Lung (tissue), 12 donors: ENCODE results near the gene NDUFAF7. TPM values are rescaled to one million over a fixed set of nuclear protein-coding genes. Genes with fewer than 3 reads are reported as not detected.
"Not testable (repeated sequence)": the region's sequence is repeated elsewhere in the genome, so short reads cannot be mapped to it uniquely, and the experiment has no call there.

Source experiments
- ATAC-seq: fragments of 200-7000 bp; cut with Tn5 transposase; one replicate; pipeline ENCODE4 v1.9.1; 2020; ENCODE audit warnings: moderate number of reproducible peaks; ENCODE audit not compliant: insufficient read depth, low FRiP score
- DNase-seq, 3 donors: peaks; one replicate each; pipeline ENCODE4 v3.0.0-alpha.2; 2013 to 2017
- H3K27ac ChIP-seq, 2 donors: one replicate each; pipeline ENCODE4 v1.5.1; 2013; ENCODE audit warnings: mild to moderate bottlenecking in 2 of 2, moderate library complexity in 2 of 2, control low read depth in 1 of 2, inconsistent platforms in 1 of 2, low read depth in 1 of 2, low read length in 1 of 2
- H3K27me3 ChIP-seq, 3 donors: one replicate each; pipeline ENCODE4 v1.5.1; 2013; ENCODE audit warnings: low read length in 2 of 3; ENCODE audit not compliant: control insufficient read depth in 3 of 3, insufficient read depth in 3 of 3
- H3K36me3 ChIP-seq, 4 donors: one replicate each; pipeline ENCODE4 v1.5.1; 2013; ENCODE audit warnings: low read length in 4 of 4, mild to moderate bottlenecking in 1 of 4, moderate library complexity in 1 of 4; ENCODE audit not compliant: control insufficient read depth in 4 of 4, insufficient read depth in 4 of 4
- H3K4me1 ChIP-seq, 5 donors: one replicate each; pipeline ENCODE4 v1.5.1; 2013; ENCODE audit warnings: low read length in 5 of 5, mild to moderate bottlenecking in 2 of 5, moderate library complexity in 1 of 5; ENCODE audit not compliant: control insufficient read depth in 5 of 5, insufficient read depth in 5 of 5
- H3K4me3 ChIP-seq: one replicate; pipeline ENCODE4 v1.5.1; 2013; ENCODE audit warnings: mild to moderate bottlenecking, control low read depth, moderate library complexity
- H3K9ac ChIP-seq, 2 donors: one replicate each; pipeline ENCODE4 v1.5.1; 2013; ENCODE audit warnings: low read length in 2 of 2, control low read depth in 1 of 2; ENCODE audit not compliant: insufficient read depth in 1 of 2
- H3K9me3 ChIP-seq, 4 donors: one replicate each; pipeline ENCODE4 v1.5.1; 2013; ENCODE audit warnings: low read length in 3 of 4, mild to moderate bottlenecking in 1 of 4, moderate library complexity in 1 of 4; ENCODE audit not compliant: control insufficient read depth in 4 of 4, insufficient read depth in 3 of 4
- WGBS, 2 donors: extraction: QIAGEN DNeasy Blood & Tissue Kit; methylation state at CpG; one replicate each; pipeline ENCODE4 v1.1.7; 2013; 5-methylcytosine and 5-hydroxymethylcytosine counted together
- polyA plus RNA-seq, 2 donors: library from polyadenylated mRNA; stranded (reverse); fragments of 200-250 nt; gene quantifications; one replicate each; pipeline ENCODE4 v1.2.1, GENCODE V29; 2013
- total RNA-seq, 2 donors: library from RNA; depleted of rRNA in 1 of 2; stranded (reverse); fragments of >200 nt in 1 of 2; gene quantifications; one replicate each; pipeline ENCODE4 v1.2.1, GENCODE V29; 2014 to 2021
- TF ChIP-seq, protein P1 (sequence below): IDR thresholded peaks from 2 replicates; pipeline ENCODE4 v1.5.1; 2012; ENCODE audit warnings: mild to moderate bottlenecking; ENCODE audit errors: control extremely low read depth, extremely low read depth
- donor health status: control.
- donor health status: control.
- donor health status: Bipolar disorder and iron deficiency.
- donor health status: healthy.
- donor health status: DM: yes; HTN: yes; CAD: no.

NDUFAF7 gene
- total and polyA plus RNA-seq, 4 donors, result 9.2 to 25.3 (median 14.7) TPM

DNA sequence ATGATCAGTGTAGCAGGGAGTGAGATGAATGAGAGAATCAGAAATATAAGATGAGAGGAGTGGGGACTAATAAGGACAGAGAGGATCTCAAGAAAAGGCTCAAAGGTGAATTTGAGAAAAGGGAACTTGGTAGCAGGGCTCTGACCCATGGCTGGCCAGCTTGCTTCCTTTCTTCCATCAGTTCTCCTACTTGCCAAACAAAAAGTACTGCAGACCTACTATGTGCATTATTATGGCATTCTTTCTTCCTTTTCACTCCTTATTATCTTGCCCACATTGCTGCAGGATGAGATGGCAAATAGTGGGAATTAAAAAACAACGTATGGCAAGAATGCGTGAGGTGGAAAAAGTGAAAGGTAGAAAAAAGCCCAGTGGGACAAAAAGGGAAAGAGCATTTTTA, 60.2 kb downstream of the NDUFAF7 start:
- Histone ChIP-seq H3K27me3 (no peaks in the 10 kb centered on the region), H3K4me3 (no peak overlapping the region), H3K9me3 (no peaks in the 10 kb centered on the region), H3K36me3 (peaks cover 3 to 19% (median 10%) of the 10 kb centered on the region in 4 donors), H3K4me1 (peaks cover 0 to 1% (median 0%) of the 10 kb centered on the region in 5 donors), H3K27ac (no peak overlapping the region), H3K9ac (no peak overlapping the region)
- no peak for ATAC-seq
- WGBS, 2 donors, result 94 to 95% methylated on average over 2 of the region's 2 CpGs
- TF ChIP-seq, protein P1, sequence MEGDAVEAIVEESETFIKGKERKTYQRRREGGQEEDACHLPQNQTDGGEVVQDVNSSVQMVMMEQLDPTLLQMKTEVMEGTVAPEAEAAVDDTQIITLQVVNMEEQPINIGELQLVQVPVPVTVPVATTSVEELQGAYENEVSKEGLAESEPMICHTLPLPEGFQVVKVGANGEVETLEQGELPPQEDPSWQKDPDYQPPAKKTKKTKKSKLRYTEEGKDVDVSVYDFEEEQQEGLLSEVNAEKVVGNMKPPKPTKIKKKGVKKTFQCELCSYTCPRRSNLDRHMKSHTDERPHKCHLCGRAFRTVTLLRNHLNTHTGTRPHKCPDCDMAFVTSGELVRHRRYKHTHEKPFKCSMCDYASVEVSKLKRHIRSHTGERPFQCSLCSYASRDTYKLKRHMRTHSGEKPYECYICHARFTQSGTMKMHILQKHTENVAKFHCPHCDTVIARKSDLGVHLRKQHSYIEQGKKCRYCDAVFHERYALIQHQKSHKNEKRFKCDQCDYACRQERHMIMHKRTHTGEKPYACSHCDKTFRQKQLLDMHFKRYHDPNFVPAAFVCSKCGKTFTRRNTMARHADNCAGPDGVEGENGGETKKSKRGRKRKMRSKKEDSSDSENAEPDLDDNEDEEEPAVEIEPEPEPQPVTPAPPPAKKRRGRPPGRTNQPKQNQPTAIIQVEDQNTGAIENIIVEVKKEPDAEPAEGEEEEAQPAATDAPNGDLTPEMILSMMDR, result no peak
- no peak for DNase-seq

DNA sequence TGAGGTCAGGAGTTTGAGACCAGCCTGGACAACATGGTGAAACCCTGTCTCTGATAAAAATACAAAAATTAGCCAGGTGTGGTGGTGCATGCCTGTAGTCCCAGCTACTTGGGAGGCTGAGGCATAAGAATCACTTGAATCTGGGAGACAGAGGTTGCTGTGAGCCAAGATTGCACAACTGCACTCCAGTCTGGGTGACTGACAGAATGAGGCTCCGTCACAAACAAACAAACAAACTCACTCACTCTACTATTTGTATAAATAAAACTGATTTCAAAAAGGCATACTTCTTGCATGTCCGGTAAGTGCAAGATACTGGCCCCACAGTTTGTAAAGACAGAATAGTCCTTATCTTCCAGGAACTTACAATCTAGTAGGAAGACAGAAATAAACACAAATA, 63.4 kb downstream of the NDUFAF7 start:
- DNase-seq, H3K4me3 ChIP-seq, H3K27ac ChIP-seq, ATAC-seq, H3K27me3 ChIP-seq, H3K4me1 ChIP-seq, H3K9ac ChIP-seq, H3K9me3 ChIP-seq: not testable (repeated sequence)
- peaks cover 3 to 11% (median 5%) of the 10 kb centered on the region in 4 donors for H3K36me3 ChIP-seq
- WGBS, 2 donors, result 85 to 87% methylated on average over 2 of the region's 2 CpGs

DNA sequence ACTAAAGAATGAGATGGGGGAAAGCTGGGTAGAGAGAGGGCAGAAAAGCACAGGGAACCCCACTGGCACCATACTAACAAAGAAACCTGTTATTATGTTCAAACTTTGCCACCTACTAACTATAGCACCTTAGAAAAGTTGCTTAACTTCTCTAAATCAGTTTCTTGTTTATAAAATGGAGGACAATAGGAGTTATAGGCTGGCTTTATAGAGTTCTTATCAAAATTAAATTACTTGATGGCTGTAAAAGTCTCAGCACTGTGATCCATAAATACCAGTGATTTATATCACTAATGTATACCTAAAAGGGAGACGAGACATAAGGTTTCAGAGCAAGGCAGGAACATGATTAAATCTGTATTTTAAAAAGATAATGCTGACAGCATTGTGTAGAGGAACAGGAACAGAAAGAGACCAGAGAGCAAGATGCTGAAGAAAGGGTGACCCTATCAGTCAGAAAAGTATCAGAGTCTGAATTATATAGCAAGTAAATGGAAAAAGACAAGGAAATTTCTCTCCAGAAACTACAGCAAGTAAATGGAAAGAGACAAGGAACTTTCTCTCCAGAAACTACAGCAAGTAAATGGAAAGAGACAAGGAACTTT, 64.1 kb downstream of the NDUFAF7 start:
- 80 to 84% methylated on average over 1 of the region's 1 CpG for WGBS, 2 donors
- Histone ChIP-seq H3K27me3 (no peaks in the 10 kb centered on the region), H3K9me3 (no peaks in the 10 kb centered on the region), H3K27ac (no peak overlapping the region), H3K4me3 (no peak overlapping the region), H3K4me1 (peaks cover 0 to 3% (median 0%) of the 10 kb centered on the region in 5 donors), H3K36me3 (peaks cover 2 to 11% (median 2%) of the 10 kb centered on the region in 4 donors), H3K9ac (no peak overlapping the region)
- DNase-seq, result no peak
- TF ChIP-seq, protein P1, result no peak
- ATAC-seq, result no peak

DNA sequence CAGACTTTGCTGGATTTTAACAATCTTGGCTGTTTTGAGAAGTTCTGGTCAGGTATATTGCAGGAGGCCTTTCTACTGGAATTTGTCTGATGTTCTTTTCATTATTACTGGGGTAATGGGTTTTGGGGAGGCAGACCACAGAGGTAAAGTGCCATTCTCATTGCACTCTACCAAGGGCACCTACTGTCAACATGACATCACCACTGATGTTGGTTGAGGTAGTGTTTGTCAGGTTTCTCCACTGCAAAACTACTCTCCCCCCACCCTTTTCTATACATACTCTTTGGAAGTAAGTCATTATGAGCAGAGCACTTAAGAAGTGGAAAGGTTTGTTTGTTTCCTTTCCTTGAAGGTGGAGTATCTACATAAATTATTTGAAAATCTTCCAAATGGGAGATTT, 66.2 kb downstream of the NDUFAF7 start:
- ATAC-seq, result no peak
- Histone ChIP-seq H3K9ac (no peak overlapping the region), H3K4me1 (peaks cover 0 to 3% (median 0%) of the 10 kb centered on the region in 5 donors), H3K27me3 (no peaks in the 10 kb centered on the region), H3K9me3 (no peaks in the 10 kb centered on the region), H3K27ac (no peak overlapping the region), H3K4me3 (no peak overlapping the region), H3K36me3 (no peaks in the 10 kb centered on the region)
- no peak for DNase-seq
- TF ChIP-seq, protein P1, result no peak

Other genes starting within 250 kb of the NDUFAF7 start
- 10 to 100 TPM; 25.1 to 54.9 TPM for gene HEATR5B, start 147.3 kb upstream of the NDUFAF7 start, total RNA-seq
- 1 to 10 TPM; 6.5 to 7.1 TPM for gene HEATR5B, start 147.3 kb upstream of the NDUFAF7 start, polyA plus RNA-seq
- 1 to 10 TPM; 7.7 to 7.8 TPM for gene GPATCH11, start 147.1 kb upstream of the NDUFAF7 start, total RNA-seq
- 1 to 10 TPM; 2.9 to 5.3 TPM for gene GPATCH11, start 147.1 kb upstream of the NDUFAF7 start, polyA plus RNA-seq
- gene EIF2AK2, start 74.7 kb upstream of the NDUFAF7 start, total RNA-seq, result 10 to 100 TPM; 30.2 to 40.1 TPM
- gene EIF2AK2, start 74.7 kb upstream of the NDUFAF7 start, polyA plus RNA-seq, result 1 to 10 TPM; 7.5 to 9.5 TPM
- not detected for gene SULT6B1, start 43.0 kb upstream of the NDUFAF7 start, total RNA-seq
- not detected for gene SULT6B1, start 43.0 kb upstream of the NDUFAF7 start, polyA plus RNA-seq
- gene CEBPZOS, start 35.2 kb upstream of the NDUFAF7 start, total RNA-seq, result 10 to 100 TPM; 28.9 to 30.3 TPM
- gene CEBPZOS, start 35.2 kb upstream of the NDUFAF7 start, polyA plus RNA-seq, result 10 to 100 TPM; 19.5 to 59.4 TPM
- 10 to 100 TPM; 36.7 to 51.3 TPM for gene CEBPZ, start 62 bp upstream of the NDUFAF7 start, total RNA-seq
- 10 to 100 TPM; 38.6 to 66.7 TPM for gene CEBPZ, start 62 bp upstream of the NDUFAF7 start, polyA plus RNA-seq
- gene PRKD3, start 93.2 kb downstream of the NDUFAF7 start, total RNA-seq, result 10 to 100 TPM; 33.5 to 60.8 TPM
- gene PRKD3, start 93.2 kb downstream of the NDUFAF7 start, polyA plus RNA-seq, result 10 to 100 TPM in 1 of 2 donors, 1 to 10 TPM in 1; 6.4 to 11.6 TPM
- 1 to 10 TPM; 5.8 to 9.1 TPM for gene QPCT, start 113.0 kb downstream of the NDUFAF7 start, total RNA-seq
- 10 to 100 TPM in 1 of 2 donors, 1 to 10 TPM in 1; 3.0 to 34.1 TPM for gene QPCT, start 113.0 kb downstream of the NDUFAF7 start, polyA plus RNA-seq